Measurements from ENCODE around the gene MYPN.
A peak's percentile ranks its signal among the peaks of the same experiment; 100 is the strongest.
"Not testable (repeated sequence)": the region's sequence is repeated elsewhere in the genome, so short reads cannot be mapped to it uniquely, and the experiment has no call there.

MYPN gene

DNA sequence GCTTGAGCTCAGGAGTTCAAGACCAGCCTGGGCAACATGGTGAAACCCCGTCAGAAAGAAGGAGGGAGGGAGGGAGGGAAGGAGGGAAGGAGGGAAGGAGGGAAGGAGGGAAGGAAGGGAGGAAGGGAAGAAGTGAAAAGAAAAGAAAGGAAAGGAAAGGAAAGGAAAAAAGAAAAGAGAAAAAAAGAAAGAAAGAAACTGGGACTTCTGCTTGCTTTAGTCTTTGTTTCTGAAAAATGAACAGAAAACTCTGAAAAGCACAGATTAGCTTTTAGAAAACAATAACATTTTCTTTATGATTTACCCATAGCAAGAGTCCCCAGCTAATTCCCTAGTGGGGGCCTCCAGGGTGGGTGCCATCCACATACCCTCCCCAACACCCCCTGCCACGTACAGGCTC is 75.8 kb downstream of the MYPN start:
- DNase-seq: no peak
- in situ Hi-C loops (cut with HindIII; ENCODE audit: low pct_ligation_motif_present, low pct_unique_long_range_greater_than_20kb, low sequenced_read_pairs): loop anchor here (25.0 kb wide), 1 partner anchor 123 kb away; no protein-coding TSS in a partner anchor

- no peak for DNase-seq
- in situ Hi-C loops (cut with HindIII; ENCODE audit: low pct_ligation_motif_present, low pct_unique_long_range_greater_than_20kb, low sequenced_read_pairs): loop anchor here (25.0 kb wide), 1 partner anchor 127 kb away; no protein-coding TSS in a partner anchor
Measured at GRCh38 chr10:68188835-68189234, 79.5 kb downstream of the MYPN start.

- in situ Hi-C loops (cut with HindIII; ENCODE audit: low pct_ligation_motif_present, low pct_unique_long_range_greater_than_20kb, low sequenced_read_pairs): loop anchor here (25.0 kb wide), 1 partner anchor 130 kb away; no protein-coding TSS in a partner anchor
- DNase-seq: no peak
Measured at GRCh38 chr10:68192113-68192512, 82.8 kb downstream of the MYPN start.

- in situ Hi-C loops (cut with HindIII; ENCODE audit: low pct_ligation_motif_present, low pct_unique_long_range_greater_than_20kb, low sequenced_read_pairs): loop anchor here (25.0 kb wide), 1 partner anchor 132 kb away; no protein-coding TSS in a partner anchor
- DNase-seq: no peak
Measured at GRCh38 chr10:68194290-68194689, 85.0 kb downstream of the MYPN start.

DNA sequence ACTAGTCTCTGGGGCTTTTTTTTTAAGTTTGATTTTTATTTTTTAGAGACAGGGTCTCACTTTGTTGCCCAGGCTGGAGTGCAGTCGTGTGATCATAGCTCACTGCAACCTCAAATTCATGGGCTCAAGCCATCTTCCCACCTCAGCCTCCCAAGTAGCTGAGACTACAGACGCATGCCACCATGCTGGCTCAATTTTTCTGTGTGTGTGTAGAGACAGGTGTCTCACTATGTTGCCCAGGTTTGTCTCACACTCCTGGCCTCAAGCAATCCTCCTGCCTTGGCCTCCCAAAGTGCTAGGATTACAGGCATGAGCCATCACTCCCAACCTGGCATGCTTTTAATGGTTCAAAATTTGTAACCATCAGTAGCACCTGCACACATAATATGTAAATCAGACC is 86.5 kb downstream of the MYPN start:
- in situ Hi-C loops (cut with HindIII; ENCODE audit: low pct_ligation_motif_present, low pct_unique_long_range_greater_than_20kb, low sequenced_read_pairs): loop anchor here (25.0 kb wide), 1 partner anchor 133 kb away; no protein-coding TSS in a partner anchor

GRCh38 chr10:68196701-68197100 is 87.4 kb downstream of the MYPN start:
- no peak for DNase-seq
- in situ Hi-C loops (cut with HindIII; ENCODE audit: low pct_ligation_motif_present, low pct_unique_long_range_greater_than_20kb, low sequenced_read_pairs): loop anchor here (25.0 kb wide), 1 partner anchor 134 kb away; no protein-coding TSS in a partner anchor

More for the DNA sequence above, 86.5 kb downstream of the MYPN start:
- not testable (repeated sequence) for DNase-seq

DNA sequence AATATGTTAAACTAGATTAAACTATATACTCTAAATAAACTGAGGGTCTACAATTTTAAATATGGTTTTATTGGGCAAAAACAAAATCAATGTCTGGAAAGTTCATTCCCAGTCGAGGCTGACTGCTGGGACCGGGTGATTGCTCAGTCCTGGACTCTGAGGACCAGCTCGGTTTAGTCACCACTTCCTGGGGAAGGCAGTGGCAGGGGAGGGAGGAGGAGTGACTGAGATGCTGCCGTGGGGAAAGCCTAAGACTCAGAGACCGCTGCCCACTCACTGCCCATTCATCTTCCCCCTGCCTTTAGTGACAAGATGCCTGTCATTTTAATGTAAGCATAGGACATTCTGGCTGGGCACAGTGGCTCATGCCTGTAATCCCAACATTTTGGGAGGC is 93.7 kb downstream of the MYPN start:
- in situ Hi-C loops (cut with HindIII; ENCODE audit: low pct_ligation_motif_present, low pct_unique_long_range_greater_than_20kb, low sequenced_read_pairs): no loop called here
- DNase-seq: peak; percentile 39

DNA sequence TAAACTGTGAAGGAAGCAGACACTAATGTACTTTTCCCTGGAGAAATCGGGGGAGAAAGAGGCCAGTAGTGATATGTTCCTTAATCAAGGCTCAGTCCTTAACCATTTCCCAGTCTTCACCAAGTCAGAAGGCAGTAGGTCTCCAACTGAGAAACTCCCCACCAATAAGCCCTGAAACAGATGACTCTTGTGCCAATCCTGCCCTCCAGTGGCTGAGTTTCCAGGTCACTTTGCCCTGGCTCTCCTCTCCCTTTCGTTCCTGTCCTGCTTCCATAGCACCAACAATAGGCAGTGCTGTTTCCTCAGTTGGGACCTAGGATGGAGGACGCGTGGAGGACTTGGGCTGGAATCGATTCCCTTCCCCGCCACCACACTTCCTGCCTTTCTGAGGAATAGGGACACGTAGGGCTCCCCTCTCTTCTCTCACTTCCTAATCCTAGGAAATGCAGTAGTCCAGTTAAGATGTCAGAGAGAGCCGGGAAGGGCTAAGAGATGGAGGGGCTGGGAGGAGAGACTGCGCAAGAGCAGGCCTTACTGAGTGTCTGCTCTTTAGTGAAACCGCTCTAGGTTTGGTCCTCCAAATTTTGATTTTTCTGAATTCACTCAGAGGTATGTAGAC is 99.2 kb downstream of the MYPN start:
- in situ Hi-C loops (cut with HindIII; ENCODE audit: low pct_ligation_motif_present, low pct_unique_long_range_greater_than_20kb, low sequenced_read_pairs): no loop called here
- peak; percentile 89 for DNase-seq

DNA sequence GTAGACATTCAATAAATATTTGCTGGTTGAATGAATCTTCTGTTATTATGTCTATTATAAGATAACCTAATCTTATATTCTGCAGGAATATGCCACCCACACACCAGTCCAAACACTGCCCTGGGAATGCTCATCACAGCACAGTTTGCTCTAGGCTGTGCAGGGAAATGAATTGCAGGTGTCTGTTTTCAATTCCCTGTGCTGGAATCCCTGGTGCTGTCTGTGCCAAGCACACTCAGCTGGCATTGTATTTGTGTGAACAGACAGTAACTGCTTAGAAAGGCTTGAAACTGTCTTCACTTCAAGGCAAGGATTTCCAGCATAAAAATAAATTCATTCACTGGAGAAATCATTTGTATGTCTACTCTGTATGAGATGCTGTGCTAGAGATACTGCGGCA is 102.4 kb downstream of the MYPN start:
- DNase-seq: no peak
- in situ Hi-C loops (cut with HindIII; ENCODE audit: low pct_ligation_motif_present, low pct_unique_long_range_greater_than_20kb, low sequenced_read_pairs): no loop called here

- peak; percentile 43 for DNase-seq
- in situ Hi-C loops (cut with HindIII; ENCODE audit: low pct_ligation_motif_present, low pct_unique_long_range_greater_than_20kb, low sequenced_read_pairs): no loop called here
Measured at GRCh38 chr10:68212721-68213352, 103.5 kb downstream of the MYPN start.

DNA sequence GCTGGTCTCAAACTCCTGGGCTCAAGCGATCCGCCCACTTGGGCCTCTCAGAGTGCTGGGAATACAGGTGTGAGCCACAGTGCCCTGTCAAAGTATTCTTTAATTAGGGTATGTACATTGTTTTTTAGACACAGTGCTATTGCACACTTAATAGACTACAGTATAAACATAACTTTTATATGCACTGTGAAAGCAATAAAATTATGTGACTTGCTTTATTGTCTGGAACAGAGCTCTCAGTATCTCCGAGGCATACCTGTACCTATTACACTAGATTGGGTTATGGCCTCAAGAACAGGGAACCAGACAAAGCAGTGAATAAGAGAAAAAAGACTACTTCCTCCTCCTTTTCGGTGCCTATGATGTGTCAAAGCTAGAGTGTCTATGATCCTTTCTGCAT is 109.5 kb downstream of the MYPN start:
- DNase-seq: no peak
- in situ Hi-C loops (cut with HindIII; ENCODE audit: low pct_ligation_motif_present, low pct_unique_long_range_greater_than_20kb, low sequenced_read_pairs): no loop called here

DNA sequence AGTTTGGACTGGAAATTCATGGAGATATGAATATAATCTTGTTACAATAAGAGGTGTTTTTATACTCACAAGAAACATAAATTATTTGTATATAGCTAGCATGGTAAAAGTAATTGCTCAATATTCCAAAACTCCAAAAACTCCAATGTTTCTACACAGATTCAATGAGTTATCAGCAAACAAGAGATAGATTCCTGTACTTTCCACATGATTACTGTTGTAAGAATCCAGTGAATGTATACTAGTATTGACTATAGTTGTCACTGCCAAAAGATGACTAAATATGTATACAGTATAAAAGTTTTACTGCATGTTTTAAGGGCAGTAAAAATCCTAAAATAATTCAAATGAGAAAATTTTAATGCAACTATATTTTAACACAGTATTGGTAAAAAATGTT is 111.9 kb downstream of the MYPN start:
- in situ Hi-C loops (cut with HindIII; ENCODE audit: low pct_ligation_motif_present, low pct_unique_long_range_greater_than_20kb, low sequenced_read_pairs): no loop called here
- DNase-seq: no peak

- in situ Hi-C loops (cut with HindIII; ENCODE audit: low pct_ligation_motif_present, low pct_unique_long_range_greater_than_20kb, low sequenced_read_pairs): no loop called here
- no peak for DNase-seq
Measured at GRCh38 chr10:68222391-68222790, 113.1 kb downstream of the MYPN start.

DNA sequence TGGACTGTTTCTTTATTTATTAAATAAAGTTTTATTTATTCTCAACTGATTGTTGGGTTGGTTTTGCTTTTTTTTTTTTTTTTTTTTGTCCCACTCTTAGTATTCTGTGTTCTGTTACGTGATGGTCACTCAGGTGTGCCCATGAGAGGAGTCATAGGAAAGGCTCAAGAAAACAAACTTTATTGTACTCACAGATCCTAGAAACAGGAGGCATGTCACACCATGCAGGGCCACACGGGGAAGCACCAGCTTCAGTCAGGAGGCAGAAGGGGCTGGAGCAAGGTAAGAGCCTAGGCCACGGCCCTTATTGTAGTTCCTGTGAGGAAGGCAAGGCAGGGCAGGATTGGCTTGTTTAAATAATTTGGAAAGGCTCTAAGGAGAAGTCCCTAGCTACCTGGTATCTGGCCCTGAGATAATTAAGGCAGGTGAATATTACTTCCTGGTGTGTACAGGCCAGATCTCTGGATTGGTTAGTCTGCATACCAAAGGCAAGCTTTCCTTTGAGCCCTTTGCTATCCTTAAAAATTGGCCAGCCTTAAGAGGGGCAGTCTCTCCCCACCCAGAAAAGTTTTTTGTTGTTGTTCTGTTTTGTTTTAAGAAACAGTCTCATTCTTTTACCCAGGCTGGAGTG is 114.4 kb downstream of the MYPN start:
- in situ Hi-C loops (cut with HindIII; ENCODE audit: low pct_ligation_motif_present, low pct_unique_long_range_greater_than_20kb, low sequenced_read_pairs): no loop called here
- DNase-seq: peak; percentile 18

DNA sequence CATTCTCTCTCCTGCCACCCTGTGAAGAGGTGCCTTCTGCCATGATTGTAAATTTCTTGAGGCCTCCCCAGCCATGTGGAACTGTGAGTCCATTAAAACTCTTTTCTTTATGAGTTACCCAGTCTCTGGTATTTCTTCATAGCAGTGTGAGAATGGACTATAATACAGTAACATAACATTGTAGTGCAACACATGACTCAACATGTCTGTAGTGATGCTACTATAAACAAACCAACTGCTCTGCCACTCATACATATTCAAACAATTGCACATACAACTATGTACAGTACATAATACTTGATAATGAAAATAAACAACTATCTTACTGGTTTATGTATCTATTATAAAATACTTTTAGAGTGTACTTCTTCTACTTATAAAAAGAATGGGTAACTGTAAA is 115.5 kb downstream of the MYPN start:
- DNase-seq: no peak
- in situ Hi-C loops (cut with HindIII; ENCODE audit: low pct_ligation_motif_present, low pct_unique_long_range_greater_than_20kb, low sequenced_read_pairs): no loop called here

DNA sequence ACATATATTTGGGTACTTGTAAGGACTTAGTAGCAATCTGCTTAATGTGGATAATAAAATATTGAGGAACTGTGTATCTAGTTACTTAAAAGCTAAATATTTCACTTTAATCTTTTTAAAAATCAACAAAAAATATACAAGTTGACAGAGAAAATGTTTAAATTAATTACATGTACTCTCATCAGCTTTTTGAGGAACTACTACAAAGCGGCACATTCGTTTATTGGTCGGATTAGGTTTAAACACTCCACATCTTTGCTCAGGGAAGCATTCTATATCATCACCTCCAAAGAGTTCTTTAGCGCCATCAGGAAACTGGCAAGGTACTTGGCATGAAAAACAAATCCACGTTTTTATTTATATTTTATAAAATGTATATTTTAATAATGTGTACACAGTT is 121.0 kb downstream of the MYPN start:
- DNase-seq: no peak
- in situ Hi-C loops (cut with HindIII; ENCODE audit: low pct_ligation_motif_present, low pct_unique_long_range_greater_than_20kb, low sequenced_read_pairs): no loop called here

- in situ Hi-C loops (cut with HindIII; ENCODE audit: low pct_ligation_motif_present, low pct_unique_long_range_greater_than_20kb, low sequenced_read_pairs): no loop called here
Measured at GRCh38 chr10:68231106-68231816, 122.0 kb downstream of the MYPN start.

GRCh38 chr10:68231817-68232251 is 122.5 kb downstream of the MYPN start, which contains the start of gene ATOH7:
Gene ATOH7, minus strand, starts transcription at chr10:68232113. Its CDS starts 436 bp downstream, at chr10:68231677.
- in situ Hi-C loops (cut with HindIII; ENCODE audit: low pct_ligation_motif_present, low pct_unique_long_range_greater_than_20kb, low sequenced_read_pairs): no loop called here
- no peak for DNase-seq

More at GRCh38 chr10:68231106-68231816, 122.0 kb downstream of the MYPN start:
- DNase-seq: peak; percentile 84

DNA sequence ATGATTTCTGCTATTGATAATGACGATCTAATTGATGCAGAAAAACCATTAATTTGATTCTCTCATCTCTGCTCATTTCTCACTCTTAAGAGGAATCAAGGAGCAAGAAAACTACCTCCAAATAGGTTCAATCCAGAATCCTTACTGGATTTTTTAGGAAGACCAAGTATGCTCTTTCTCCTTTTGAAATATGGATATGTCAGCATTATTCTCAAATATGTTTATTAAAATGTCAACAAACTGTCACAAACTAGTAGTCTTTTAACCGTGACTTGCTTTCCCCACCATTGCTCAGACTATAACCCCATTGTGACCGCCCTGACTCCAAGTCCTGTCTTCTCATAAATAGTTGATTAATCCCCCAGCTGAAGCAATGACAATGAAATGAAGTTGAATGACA is 123.8 kb downstream of the MYPN start:
- in situ Hi-C loops (cut with HindIII; ENCODE audit: low pct_ligation_motif_present, low pct_unique_long_range_greater_than_20kb, low sequenced_read_pairs): no loop called here
- DNase-seq: no peak

Measured in ACHN (cell line).